ENCODE measurements around the gene FXYD2. TPM values are rescaled to one million over a fixed set of nuclear protein-coding genes. Genes with fewer than 3 reads are reported as not detected.
A peak's percentile ranks its signal among the peaks of the same experiment; 100 is the strongest.

FXYD2 gene
- total and polyA plus RNA-seq, 10 of the 15 experiments (the other 5 are each of a cell fraction or from before 2014, with no cell fraction given) = 1.2 to 4.5 (median 2.4) TPM

DNA sequence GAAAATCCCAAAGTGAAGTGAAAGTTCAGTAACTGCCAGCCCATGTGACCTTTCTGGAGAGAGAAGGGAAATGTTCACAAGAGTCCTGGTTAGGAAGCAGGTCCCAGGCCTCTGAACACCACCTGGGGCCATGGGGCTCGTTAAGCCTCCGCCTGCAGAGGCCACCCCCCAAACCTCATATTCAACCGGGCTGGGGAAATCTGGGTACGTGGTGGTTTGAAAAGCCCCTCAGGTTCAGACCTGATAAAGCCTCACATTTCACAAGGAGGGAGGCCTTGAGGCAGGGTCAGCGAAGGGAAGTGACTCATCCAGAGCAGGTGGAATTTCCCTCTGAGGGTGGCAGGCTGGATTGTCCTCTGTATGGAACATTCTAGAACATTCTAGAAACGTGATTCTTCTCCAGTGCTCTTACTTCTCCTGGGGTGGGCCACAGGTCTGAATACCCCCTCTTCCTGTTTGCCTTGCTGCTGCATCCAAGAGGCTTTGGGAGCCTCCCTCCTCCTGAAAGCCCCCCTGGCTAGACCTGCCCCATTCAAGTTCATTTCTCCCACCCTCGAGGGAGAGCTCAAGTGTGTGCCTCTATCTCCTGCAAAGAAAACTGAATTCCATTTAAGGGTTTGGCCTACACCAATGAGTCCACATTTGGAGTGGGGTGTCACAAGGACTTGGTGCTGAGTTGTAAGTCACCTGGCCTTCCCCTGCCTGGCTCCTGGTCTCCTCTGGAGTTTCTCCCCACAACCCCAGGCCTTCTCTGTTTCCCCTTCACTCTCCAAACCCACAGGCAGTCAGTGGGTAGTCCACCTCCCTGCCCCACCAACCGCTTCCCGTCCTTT is 6.3 kb downstream of the FXYD2 start (continued):
- TF ChIP-seq, protein P1, sequence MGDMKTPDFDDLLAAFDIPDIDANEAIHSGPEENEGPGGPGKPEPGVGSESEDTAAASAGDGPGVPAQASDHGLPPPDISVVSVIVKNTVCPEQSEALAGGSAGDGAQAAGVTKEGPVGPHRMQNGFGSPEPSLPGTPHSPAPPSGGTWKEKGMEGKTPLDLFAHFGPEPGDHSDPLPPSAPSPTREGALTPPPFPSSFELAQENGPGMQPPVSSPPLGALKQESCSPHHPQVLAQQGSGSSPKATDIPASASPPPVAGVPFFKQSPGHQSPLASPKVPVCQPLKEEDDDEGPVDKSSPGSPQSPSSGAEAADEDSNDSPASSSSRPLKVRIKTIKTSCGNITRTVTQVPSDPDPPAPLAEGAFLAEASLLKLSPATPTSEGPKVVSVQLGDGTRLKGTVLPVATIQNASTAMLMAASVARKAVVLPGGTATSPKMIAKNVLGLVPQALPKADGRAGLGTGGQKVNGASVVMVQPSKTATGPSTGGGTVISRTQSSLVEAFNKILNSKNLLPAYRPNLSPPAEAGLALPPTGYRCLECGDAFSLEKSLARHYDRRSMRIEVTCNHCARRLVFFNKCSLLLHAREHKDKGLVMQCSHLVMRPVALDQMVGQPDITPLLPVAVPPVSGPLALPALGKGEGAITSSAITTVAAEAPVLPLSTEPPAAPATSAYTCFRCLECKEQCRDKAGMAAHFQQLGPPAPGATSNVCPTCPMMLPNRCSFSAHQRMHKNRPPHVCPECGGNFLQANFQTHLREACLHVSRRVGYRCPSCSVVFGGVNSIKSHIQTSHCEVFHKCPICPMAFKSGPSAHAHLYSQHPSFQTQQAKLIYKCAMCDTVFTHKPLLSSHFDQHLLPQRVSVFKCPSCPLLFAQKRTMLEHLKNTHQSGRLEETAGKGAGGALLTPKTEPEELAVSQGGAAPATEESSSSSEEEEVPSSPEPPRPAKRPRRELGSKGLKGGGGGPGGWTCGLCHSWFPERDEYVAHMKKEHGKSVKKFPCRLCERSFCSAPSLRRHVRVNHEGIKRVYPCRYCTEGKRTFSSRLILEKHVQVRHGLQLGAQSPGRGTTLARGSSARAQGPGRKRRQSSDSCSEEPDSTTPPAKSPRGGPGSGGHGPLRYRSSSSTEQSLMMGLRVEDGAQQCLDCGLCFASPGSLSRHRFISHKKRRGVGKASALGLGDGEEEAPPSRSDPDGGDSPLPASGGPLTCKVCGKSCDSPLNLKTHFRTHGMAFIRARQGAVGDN (IDR thresholded peaks at IDR 0.05) = peak; percentile 96
- TF ChIP-seq, protein P2, sequence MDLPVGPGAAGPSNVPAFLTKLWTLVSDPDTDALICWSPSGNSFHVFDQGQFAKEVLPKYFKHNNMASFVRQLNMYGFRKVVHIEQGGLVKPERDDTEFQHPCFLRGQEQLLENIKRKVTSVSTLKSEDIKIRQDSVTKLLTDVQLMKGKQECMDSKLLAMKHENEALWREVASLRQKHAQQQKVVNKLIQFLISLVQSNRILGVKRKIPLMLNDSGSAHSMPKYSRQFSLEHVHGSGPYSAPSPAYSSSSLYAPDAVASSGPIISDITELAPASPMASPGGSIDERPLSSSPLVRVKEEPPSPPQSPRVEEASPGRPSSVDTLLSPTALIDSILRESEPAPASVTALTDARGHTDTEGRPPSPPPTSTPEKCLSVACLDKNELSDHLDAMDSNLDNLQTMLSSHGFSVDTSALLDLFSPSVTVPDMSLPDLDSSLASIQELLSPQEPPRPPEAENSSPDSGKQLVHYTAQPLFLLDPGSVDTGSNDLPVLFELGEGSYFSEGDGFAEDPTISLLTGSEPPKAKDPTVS (IDR thresholded peaks at IDR 0.05; ENCODE audit: low read depth, low read length) = peak; percentile 100
- TF ChIP-seq HDGF (IDR thresholded peaks at IDR 0.05) (no peak), NFIC (IDR thresholded peaks at IDR 0.05; ENCODE audit: low read depth, low read length) (peak; percentile 85; the same call in 1 of the 2 replicates), POU2F2 (IDR thresholded peaks at IDR 0.05; ENCODE audit: borderline replicate concordance, low read depth, low read length) (no peak; the same call in 2 of the 3 replicates), DPF2 (IDR thresholded peaks at IDR 0.05) (peak; percentile 83), SUZ12 (IDR thresholded peaks at IDR 0.05; ENCODE audit: unreplicated experiment) (no peak), ETV6 (conservative IDR thresholded peaks at IDR 0.05 in 1 of 2, IDR thresholded peaks at IDR 0.05 in 1 of 2; ENCODE audit: borderline replicate concordance in 1 of 2, low read depth in 1 of 2) (peak in 1 of 2 experiments; percentile 75; a peak in 2 of 4 replicates), RCOR1 (conservative IDR thresholded peaks at IDR 0.05; ENCODE audit: low read depth, low read length) (peak; percentile 45; the same call in 1 of the 2 replicates), EP300 (IDR thresholded peaks at IDR 0.05; ENCODE audit: borderline replicate concordance in 1 of 2, control insufficient read depth in 1 of 2, low read depth in 2 of 2, low read length in 2 of 2) (peak; percentile 67 to 95; a peak in 3 of 4 replicates)
- TF ChIP-seq, protein P3, sequence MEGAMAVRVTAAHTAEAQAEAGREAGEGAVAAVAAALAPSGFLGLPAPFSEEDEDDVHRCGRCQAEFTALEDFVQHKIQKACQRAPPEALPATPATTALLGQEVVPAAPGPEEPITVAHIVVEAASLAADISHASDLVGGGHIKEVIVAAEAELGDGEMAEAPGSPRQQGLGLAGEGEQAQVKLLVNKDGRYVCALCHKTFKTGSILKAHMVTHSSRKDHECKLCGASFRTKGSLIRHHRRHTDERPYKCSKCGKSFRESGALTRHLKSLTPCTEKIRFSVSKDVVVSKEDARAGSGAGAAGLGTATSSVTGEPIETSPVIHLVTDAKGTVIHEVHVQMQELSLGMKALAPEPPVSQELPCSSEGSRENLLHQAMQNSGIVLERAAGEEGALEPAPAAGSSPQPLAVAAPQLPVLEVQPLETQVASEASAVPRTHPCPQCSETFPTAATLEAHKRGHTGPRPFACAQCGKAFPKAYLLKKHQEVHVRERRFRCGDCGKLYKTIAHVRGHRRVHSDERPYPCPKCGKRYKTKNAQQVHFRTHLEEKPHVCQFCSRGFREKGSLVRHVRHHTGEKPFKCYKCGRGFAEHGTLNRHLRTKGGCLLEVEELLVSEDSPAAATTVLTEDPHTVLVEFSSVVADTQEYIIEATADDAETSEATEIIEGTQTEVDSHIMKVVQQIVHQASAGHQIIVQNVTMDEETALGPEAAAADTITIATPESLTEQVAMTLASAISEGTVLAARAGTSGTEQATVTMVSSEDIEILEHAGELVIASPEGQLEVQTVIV (IDR thresholded peaks at IDR 0.05; ENCODE audit: borderline replicate concordance, partially characterized antibody) = no peak
- TF ChIP-seq, protein P4, sequence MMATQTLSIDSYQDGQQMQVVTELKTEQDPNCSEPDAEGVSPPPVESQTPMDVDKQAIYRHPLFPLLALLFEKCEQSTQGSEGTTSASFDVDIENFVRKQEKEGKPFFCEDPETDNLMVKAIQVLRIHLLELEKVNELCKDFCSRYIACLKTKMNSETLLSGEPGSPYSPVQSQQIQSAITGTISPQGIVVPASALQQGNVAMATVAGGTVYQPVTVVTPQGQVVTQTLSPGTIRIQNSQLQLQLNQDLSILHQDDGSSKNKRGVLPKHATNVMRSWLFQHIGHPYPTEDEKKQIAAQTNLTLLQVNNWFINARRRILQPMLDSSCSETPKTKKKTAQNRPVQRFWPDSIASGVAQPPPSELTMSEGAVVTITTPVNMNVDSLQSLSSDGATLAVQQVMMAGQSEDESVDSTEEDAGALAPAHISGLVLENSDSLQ (IDR thresholded peaks at IDR 0.05) = peak; percentile 34; the same call in 1 of the 2 replicates
- TF ChIP-seq, protein P5, sequence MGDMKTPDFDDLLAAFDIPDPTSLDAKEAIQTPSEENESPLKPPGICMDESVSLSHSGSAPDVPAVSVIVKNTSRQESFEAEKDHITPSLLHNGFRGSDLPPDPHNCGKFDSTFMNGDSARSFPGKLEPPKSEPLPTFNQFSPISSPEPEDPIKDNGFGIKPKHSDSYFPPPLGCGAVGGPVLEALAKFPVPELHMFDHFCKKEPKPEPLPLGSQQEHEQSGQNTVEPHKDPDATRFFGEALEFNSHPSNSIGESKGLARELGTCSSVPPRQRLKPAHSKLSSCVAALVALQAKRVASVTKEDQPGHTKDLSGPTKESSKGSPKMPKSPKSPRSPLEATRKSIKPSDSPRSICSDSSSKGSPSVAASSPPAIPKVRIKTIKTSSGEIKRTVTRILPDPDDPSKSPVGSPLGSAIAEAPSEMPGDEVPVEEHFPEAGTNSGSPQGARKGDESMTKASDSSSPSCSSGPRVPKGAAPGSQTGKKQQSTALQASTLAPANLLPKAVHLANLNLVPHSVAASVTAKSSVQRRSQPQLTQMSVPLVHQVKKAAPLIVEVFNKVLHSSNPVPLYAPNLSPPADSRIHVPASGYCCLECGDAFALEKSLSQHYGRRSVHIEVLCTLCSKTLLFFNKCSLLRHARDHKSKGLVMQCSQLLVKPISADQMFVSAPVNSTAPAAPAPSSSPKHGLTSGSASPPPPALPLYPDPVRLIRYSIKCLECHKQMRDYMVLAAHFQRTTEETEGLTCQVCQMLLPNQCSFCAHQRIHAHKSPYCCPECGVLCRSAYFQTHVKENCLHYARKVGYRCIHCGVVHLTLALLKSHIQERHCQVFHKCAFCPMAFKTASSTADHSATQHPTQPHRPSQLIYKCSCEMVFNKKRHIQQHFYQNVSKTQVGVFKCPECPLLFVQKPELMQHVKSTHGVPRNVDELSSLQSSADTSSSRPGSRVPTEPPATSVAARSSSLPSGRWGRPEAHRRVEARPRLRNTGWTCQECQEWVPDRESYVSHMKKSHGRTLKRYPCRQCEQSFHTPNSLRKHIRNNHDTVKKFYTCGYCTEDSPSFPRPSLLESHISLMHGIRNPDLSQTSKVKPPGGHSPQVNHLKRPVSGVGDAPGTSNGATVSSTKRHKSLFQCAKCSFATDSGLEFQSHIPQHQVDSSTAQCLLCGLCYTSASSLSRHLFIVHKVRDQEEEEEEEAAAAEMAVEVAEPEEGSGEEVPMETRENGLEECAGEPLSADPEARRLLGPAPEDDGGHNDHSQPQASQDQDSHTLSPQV (IDR thresholded peaks at IDR 0.05) = peak; percentile 71
